Fibroblast of skin of right quadriceps (primary cell): Measurements from ENCODE around the gene RIMBP3C.
"Not testable (repeated sequence)": the region's sequence is repeated elsewhere in the genome, so short reads cannot be mapped to it uniquely, and the experiment has no call there.

Experiments
- DNase-seq: peaks from one replicate; pipeline ENCODE4 v3.0.0-alpha.2; 2013

The RIMBP3C gene

DNA sequence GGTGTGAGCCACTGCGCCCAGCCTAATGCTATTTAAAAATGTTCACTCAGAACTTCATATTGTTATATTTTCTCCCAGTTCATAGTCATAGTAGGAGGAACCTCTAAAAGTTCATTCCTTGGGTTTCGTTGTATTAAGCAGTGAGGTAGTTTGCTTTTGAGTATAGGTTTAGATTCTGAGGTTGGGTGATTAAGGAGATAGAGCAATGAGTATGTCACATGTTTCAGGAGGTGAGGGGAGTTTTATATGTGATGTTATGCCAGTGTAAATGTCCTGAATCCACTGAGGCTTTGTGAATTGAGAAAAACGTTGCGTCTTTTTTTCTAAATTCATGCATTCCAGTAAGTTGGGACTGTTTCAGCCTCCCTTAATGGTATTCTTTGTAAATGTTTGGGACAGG lies 20.4 kb upstream of the RIMBP3C start:
- DNase-seq = no peak

DNA sequence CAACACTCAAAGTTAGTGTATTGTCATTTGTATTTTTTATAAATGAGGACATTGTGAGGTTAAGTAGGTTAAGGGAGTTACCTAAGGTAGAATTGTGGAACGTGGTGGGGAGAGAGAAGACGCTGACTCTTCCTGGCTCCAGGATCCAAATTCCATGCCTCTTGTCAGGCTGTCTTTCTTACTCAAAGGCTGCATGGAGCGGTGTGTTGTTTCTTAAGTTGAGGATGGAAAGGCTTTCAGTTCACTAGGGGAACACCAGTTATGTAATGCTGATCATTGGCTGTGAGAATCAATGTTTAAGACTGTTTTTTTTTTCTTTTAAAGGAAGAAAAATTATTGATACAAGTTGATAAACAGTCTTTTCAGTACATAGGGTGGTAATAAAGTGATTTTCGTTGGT lies 19.1 kb upstream of the RIMBP3C start:
- no peak for DNase-seq

DNA sequence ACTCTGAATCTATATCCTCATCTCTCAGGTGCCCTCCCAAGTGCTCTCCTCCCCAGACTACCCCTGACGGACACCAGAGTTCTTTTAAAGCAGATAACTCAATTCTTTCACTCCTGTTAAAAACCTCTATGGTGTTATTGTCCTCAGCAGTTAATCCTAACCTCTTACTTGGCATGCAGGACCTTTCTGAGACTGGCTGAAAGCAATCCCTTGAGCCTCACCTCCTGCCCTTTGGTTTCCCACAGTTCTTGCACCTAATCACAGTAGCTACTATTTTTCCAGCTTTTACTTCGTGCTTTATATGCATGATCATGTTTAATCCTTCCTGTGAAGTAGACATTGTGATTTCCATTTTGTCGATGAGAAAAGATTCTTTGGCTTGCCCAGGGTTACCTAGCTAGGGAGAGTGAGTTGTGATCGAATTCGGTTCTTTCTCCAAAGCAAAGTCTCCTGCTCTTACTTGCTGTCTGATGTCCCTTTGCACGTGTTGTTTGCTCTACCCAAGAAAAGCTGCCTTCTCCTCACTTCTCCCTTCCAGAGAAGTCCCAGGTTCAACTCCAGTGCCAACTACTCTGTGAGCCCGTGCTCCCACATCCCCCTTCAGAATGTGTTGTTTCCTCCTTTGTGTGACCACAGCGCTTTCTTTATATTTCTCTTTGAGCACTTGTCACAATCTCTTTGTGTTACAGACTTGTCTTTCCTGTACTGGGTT lies 18.4 kb upstream of the RIMBP3C start:
- no peak for DNase-seq

GRCh38 chr22:21569076-21569427 lies 17.8 kb upstream of the RIMBP3C start:
- not testable (repeated sequence) for DNase-seq

DNA sequence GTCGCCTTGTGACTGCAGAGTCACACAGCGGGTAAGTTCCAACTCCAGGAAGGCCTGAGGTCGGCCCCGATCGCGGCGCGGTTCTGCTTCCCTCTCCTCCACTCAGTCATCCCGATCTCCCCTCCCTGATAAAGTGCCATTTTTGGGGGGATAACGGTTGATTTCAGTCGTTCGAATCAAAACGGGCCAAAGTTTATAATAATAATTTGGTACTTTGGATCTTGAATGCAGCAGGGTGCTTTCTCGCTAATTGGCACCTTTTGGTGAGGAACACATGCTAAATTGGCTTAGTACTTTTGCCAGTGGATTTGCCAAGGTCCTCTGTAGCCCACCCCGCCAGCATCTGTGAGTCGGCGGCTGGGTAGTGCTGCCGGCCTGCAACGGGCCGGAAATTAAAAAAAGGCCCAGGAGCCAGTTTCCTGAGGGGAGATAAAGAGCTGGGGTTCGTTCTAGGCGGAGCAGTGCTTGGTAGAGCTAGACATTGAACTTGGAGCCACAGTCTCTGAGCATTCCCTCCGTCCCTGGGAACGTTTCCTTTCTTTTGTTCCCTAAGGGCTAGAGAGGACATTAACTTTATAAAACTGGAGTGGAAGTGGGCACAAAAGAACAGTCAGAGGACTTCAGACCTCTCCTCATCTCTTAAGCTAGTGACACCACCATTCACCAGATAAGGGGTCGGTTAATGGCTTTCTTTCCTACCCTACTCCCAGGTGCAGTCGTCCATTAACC lies 17.2 kb upstream of the RIMBP3C start:
- peak; percentile 28 for DNase-seq

GRCh38 chr22:21567456-21568346 lies 16.4 kb upstream of the RIMBP3C start, which contains the start of gene UBE2L3:
Gene UBE2L3, plus strand, starts transcription at chr22:21567714. Its CDS starts 31 bp downstream, at chr22:21567745.
- DNase-seq = peak; percentile 83

DNA sequence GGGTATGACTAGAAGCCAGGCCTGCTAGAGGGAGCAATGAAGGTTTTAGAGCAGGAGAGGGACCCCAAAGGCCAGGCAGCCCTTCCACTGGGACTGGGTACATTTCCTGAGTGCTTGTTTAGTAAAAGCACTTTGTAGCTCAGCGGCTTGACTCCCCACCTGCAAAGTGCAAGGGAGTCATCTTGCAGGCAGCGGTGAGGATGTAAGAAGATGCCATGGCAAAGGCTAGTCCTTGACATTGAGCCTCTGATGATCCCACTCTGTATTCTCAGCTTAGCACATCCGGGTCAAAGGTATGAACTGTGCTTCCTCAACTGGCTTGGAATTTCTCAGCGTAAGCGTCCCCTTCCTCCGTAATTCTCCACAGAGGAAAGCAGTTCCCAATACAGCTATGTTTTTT lies 13.2 kb upstream of the RIMBP3C start:
- no peak for DNase-seq

GRCh38 chr22:21563912-21564311 lies 12.7 kb upstream of the RIMBP3C start:
- no peak for DNase-seq

DNA sequence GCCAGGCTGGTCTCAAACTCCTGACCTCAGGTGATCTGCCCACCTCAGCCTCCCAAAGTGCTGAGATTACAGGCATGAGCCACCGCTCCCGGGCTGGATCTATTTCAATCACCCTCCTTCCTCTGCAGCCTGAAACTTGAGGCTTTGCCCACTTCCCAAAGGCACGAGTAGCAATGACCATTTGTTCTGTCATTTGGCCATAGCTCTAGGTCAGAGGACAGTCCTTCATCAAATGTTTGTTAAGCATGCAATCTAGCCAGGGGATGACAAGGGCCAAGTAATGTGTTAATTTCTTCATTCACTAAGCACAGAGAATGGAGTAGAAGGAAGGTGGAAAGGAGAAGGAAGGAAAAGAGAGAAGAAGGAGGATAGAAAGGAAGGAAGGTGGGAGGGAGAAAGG lies 9.4 kb upstream of the RIMBP3C start:
- DNase-seq = not testable (repeated sequence)

DNA sequence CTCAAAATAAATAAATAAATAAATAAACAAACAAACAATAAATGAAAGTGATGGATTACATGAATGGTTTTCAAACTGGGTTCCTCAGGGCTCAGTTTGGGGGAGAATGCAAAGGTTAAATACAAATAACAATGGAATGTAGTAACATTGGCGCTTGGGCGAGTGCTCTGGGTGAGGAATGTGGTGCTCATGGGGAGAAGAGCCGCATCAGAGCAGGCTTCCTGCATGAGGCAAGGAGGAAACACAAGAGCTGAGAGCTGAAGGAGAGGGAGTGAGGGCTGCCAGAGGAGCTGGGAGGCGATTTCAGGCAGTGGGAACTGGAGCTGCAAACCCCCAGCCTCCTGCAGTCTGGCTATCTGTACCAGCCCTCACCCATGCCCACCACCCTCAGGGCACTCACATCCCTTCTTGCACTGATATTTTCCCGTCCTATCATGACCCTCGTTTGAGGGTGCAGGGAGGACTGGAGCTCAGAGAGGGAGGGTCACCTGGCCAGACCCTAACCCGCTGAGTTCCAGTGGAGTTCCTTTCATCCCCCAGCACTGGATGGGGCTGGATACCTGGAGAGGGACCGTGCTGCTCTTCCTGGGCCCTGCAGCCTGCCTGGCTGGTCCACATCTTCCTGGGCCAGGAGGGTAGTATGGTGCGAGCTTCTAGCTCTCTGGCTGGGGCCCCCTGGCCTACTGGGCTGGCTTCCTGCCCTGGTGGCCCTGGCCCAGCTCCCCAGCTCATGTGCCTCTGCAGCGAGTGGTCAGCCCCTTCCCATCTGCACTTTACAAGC lies 8.3 kb upstream of the RIMBP3C start:
- not testable (repeated sequence) for DNase-seq

- DNase-seq = not testable (repeated sequence)
These were observed 598 bp downstream of the RIMBP3C start for GRCh38 chr22:21550678-21551047.

GRCh38 chr22:21550008-21550677 lies 1.1 kb downstream of the RIMBP3C start:
- not testable (repeated sequence) for DNase-seq

GRCh38 chr22:21549558-21549957 lies 1.7 kb downstream of the RIMBP3C start:
- DNase-seq = not testable (repeated sequence)

GRCh38 chr22:21544432-21545322 lies 6.6 kb downstream of the RIMBP3C start:
- DNase-seq = not testable (repeated sequence)

DNA sequence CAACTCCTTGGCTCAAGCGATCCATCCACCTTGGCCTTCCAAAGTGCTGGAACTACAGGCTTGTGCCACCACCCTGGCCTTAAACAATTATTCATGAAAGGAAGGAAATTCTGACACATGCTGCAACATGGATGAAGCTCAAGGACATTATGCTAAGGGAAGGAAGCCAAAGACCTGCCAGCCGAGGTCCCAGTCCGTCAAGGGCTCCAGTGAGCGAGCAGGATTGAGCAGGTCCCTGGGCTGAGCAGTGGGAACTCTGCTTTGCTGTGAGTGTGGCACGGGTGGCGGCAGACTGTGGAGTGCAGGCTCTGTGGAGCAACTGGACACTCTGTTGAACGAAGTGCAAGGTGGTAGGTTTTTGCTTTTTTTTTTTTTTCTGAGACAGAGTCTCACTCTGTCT lies 11.4 kb downstream of the RIMBP3C start:
- DNase-seq = not testable (repeated sequence)

GRCh38 chr22:21532863-21533648 lies 18.2 kb downstream of the RIMBP3C start:
- not testable (repeated sequence) for DNase-seq

DNA sequence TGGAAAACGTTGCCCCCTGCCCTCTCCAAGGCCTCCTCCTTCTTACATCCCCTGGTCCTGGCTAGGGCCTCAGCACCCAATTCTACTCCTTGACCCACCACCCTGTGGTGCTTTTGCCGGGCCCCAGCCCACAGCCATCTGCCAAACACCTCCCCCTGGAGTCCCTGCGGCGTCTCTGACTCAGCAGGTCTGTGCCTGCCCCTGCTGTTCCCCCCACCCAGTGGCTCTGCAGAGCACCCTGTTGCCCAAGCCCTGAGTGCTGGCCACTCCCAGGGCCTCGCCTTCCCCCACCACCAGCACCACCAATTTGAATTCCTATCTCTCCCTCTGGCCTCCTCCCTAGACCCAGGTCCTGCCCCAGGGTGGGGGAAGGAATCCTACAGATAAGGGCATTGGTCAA lies 19.7 kb downstream of the RIMBP3C start:
- not testable (repeated sequence) for DNase-seq

DNA sequence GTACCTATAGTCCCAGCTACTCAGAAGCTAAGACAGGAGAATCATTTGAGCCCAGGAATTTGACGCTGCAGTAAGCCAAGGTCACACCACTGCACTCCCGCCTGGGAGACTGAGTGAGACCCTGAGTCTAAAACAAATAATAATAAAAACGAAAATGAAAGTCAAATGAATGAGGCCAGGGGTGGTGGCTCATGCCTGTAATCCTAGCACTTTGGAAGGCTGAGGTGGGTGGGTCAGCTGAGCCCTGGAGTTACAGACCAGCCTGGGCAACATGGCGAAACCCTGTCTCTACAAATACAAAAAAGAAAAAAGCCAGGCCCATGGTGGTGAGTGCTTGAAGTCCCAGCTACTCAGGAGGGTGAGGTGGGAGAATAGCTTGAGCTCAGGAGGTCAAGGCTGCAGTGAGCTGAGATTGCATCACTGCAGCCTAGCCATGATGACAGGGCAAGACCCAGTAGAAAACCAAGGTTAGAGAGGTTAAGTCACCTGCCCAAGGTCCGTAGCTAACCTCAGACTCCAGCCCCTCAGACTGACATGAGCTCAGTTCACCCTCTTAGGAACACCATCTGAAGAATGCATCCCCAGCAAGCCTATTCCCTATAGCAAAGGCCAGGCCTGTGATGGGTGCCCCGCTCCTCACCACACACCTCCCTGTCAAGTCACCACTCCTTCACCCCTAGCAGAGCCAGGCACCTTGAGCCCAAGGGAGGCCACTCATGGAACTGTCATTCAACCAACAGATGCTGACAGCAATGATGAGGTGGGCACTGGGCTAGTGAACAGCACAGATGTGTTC lies 24.4 kb downstream of the RIMBP3C start:
- DNase-seq = not testable (repeated sequence)
